ENCODE data around the gene NET1.

- no peak for TF ChIP-seq CTCF (IDR thresholded peaks at IDR 0.05)
- TF ChIP-seq POLR2A (IDR thresholded peaks at IDR 0.05), result no peak
- TF ChIP-seq EP300 (IDR thresholded peaks at IDR 0.05; ENCODE audit: low read depth), result no peak
Observed at GRCh38 chr10:5369362-5370158, 42.8 kb upstream of the NET1 start.

Data from transverse colon (tissue), 3 donors.